HL-60 (cell line): ENCODE measurements around the gene AMMECR1.
"Not testable (repeated sequence)": the region's sequence is repeated elsewhere in the genome, so short reads cannot be mapped to it uniquely, and the experiment has no call there.

Experiments
- DNase-seq, 2 experiments: peaks; one replicate each; pipeline ENCODE4 v3.0.0-alpha.2; 2010 to 2020; ENCODE audit warnings: low read depth in 1 of 2, low spot score in 1 of 2
- H3K27ac ChIP-seq: fragments of 250-450 bp; sonication (Bioruptor Pico); replicated peaks from 2 replicates; pipeline ENCODE4 v1.5.1; 2020; ENCODE audit warnings: mild to moderate bottlenecking, moderate library complexity
- H3K27me3 ChIP-seq: fragments of 250-450 bp; sonication (Bioruptor Pico); 2 replicates; pipeline ENCODE4 v1.5.1; 2021; ENCODE audit warnings: mild to moderate bottlenecking, moderate library complexity; ENCODE audit not compliant: insufficient read depth, poor library complexity, severe bottlenecking
- H3K4me3 ChIP-seq: replicated peaks from 2 replicates; pipeline ENCODE4 v1.5.1; 2011; ENCODE audit warnings: mild to moderate bottlenecking, control low read depth, low read length; ENCODE audit not compliant: insufficient read depth
- GABPA ChIP-seq: IDR thresholded peaks from 2 replicates; pipeline ENCODE4 v1.6.1; 2012; ENCODE audit warnings: low read depth
- POLR2AphosphoS5 ChIP-seq: IDR thresholded peaks from 2 replicates; pipeline ENCODE4 v1.6.1; 2012; ENCODE audit warnings: low read depth
- SPI1 ChIP-seq: IDR thresholded peaks from 2 replicates; pipeline ENCODE4 v1.6.1; 2012; ENCODE audit warnings: low read depth, mild to moderate bottlenecking, borderline replicate concordance
- TF ChIP-seq, protein P1 (sequence below): IDR thresholded peaks from one replicate; pipeline ENCODE4 v1.5.1; 2011; ENCODE audit warnings: low read length, control low read depth, inconsistent platforms; ENCODE audit not compliant: insufficient read depth
- TF ChIP-seq, protein P2 (sequence below): IDR thresholded peaks from 2 replicates; pipeline ENCODE4 v1.6.1; 2012; ENCODE audit warnings: low read depth; ENCODE audit not compliant: insufficient replicate concordance

Gene AMMECR1

GRCh38 chrX:110229497-110230111, 88.3 kb downstream of the AMMECR1 start:
- DNase-seq, H3K4me3 ChIP-seq, H3K27ac ChIP-seq, H3K27me3 ChIP-seq: not testable (repeated sequence)

- DNase-seq, result no peak
- TF ChIP-seq, protein P1, sequence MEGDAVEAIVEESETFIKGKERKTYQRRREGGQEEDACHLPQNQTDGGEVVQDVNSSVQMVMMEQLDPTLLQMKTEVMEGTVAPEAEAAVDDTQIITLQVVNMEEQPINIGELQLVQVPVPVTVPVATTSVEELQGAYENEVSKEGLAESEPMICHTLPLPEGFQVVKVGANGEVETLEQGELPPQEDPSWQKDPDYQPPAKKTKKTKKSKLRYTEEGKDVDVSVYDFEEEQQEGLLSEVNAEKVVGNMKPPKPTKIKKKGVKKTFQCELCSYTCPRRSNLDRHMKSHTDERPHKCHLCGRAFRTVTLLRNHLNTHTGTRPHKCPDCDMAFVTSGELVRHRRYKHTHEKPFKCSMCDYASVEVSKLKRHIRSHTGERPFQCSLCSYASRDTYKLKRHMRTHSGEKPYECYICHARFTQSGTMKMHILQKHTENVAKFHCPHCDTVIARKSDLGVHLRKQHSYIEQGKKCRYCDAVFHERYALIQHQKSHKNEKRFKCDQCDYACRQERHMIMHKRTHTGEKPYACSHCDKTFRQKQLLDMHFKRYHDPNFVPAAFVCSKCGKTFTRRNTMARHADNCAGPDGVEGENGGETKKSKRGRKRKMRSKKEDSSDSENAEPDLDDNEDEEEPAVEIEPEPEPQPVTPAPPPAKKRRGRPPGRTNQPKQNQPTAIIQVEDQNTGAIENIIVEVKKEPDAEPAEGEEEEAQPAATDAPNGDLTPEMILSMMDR, result no peak
- TF ChIP-seq GABPA (no peak), SPI1 (no peak), POLR2AphosphoS5 (no peak)
- TF ChIP-seq, protein P2, sequence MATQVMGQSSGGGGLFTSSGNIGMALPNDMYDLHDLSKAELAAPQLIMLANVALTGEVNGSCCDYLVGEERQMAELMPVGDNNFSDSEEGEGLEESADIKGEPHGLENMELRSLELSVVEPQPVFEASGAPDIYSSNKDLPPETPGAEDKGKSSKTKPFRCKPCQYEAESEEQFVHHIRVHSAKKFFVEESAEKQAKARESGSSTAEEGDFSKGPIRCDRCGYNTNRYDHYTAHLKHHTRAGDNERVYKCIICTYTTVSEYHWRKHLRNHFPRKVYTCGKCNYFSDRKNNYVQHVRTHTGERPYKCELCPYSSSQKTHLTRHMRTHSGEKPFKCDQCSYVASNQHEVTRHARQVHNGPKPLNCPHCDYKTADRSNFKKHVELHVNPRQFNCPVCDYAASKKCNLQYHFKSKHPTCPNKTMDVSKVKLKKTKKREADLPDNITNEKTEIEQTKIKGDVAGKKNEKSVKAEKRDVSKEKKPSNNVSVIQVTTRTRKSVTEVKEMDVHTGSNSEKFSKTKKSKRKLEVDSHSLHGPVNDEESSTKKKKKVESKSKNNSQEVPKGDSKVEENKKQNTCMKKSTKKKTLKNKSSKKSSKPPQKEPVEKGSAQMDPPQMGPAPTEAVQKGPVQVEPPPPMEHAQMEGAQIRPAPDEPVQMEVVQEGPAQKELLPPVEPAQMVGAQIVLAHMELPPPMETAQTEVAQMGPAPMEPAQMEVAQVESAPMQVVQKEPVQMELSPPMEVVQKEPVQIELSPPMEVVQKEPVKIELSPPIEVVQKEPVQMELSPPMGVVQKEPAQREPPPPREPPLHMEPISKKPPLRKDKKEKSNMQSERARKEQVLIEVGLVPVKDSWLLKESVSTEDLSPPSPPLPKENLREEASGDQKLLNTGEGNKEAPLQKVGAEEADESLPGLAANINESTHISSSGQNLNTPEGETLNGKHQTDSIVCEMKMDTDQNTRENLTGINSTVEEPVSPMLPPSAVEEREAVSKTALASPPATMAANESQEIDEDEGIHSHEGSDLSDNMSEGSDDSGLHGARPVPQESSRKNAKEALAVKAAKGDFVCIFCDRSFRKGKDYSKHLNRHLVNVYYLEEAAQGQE, result no peak
- no peak overlapping the region for H3K27ac ChIP-seq
- no peaks in the 10 kb centered on the region for H3K27me3 ChIP-seq
- no peak overlapping the region for H3K4me3 ChIP-seq
Measured at GRCh38 chrX:110228453-110228852, 89.4 kb downstream of the AMMECR1 start.

DNA sequence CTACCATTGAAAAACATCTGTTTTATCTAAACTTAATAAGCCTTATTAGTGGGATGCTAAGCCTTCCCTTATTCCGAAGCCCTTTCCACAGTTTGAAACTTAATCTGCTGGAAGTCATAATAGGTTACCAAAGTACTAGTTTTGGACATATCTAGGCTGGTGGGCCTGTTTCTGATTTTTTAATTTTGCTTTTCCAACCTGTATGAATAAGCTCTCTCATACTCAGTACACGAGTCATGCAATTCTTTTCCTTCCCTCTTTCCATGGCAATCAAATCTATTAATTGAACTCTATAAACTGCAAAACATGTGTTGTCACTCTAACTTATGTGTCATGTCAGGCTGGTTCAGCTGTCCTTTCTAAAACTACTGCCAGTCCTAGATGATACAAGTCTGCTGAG, 91.0 kb downstream of the AMMECR1 start:
- Histone ChIP-seq H3K27me3 (no peaks in the 10 kb centered on the region), H3K4me3 (no peak overlapping the region), H3K27ac (no peak overlapping the region)
- DNase-seq, result no peak
- TF ChIP-seq, protein P1, result no peak
- TF ChIP-seq, protein P2, result no peak
- TF ChIP-seq POLR2AphosphoS5, result no peak

DNA sequence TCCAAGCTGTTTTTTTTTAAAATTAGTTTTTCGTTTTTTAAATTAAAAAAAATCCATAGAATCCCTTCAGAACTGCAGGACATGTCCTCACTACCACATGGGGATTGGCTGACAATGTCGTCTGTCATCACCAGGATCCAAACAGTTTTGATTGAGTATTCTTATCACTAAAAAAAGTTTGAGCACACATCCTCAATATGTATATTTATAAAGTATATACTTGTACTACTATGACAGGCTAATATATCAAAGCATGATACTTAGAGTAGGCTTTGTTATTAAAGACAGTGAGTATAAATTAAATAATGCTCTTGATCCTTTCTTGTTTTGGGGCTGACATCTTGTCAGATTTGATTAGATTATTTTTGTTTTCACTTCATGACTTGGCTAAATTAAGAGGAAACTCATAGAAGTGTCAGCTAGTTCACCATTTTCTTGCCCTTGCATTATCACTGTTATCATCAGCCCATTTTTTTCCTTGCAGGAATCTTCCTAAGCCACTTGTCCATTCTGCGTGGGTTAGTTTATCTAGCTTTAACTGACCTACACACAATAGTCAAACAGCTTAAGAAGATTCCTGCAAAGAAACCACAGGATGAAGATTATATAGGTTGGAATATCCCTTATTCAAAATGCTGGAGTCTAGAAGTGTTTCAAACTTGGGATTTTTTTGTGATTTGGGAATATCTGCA, 92.8 kb downstream of the AMMECR1 start:
- H3K27me3 ChIP-seq, result no peaks in the 10 kb centered on the region
- H3K4me3 ChIP-seq, result no peak overlapping the region
- DNase-seq, result no peak
- TF ChIP-seq, protein P2, result no peak
- TF ChIP-seq SPI1 (no peak), GABPA (no peak), POLR2AphosphoS5 (no peak)
- TF ChIP-seq, protein P1, result no peak
- H3K27ac ChIP-seq, result no peak overlapping the region
